ENCODE results near the gene PDE12. TPM values are rescaled to one million over a fixed set of nuclear protein-coding genes. Genes with fewer than 3 reads are reported as not detected.
A peak's percentile ranks its signal among the peaks of the same experiment; 100 is the strongest.

Gene PDE12
- polyA plus RNA-seq, 6 donors from 2014 or later = 9.5 to 16.1 (median 12.5) TPM

DNA sequence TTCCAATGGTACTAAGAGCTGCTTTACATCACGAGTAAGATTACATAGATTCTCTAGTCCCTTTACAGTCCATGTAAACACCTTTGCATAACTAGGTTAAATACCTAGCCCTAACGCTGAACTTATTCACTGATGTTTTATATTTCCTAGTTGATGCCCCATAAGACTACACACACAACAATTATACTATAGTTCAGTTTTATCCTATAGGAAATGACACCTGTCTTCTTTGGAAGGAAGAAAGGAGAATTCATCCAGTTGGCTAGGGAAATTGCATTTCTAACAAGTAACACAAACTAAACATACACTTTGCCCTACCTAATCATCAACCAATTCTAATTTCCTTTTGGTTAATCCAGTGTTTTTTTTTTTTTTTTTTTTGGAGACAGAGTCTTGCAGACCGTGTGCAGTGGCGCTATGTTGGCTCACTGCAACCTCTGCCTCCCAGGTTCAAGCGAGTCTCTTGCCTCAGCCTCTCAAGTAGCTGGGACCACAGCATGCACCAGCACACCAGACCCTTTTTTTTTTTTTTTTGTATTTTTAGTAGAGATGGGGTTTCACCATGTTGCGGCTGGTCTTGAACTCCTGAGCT, 13.9 kb downstream of the PDE12 start:
- H3K9me3 Mint-ChIP-seq = no peaks in the 10 kb centered on the region
- no peaks in the 10 kb centered on the region for H3K27me3 Mint-ChIP-seq
- H3K27ac Mint-ChIP-seq = peak overlapping the region in 2 of 6 donors; percentile 29 to 60
- DNase-seq (no peak), ATAC-seq (ENCODE audit: low read depth in 2 of 2) (no peak)
- H3K4me3 Mint-ChIP-seq = no peak overlapping the region
- H3K4me1 Mint-ChIP-seq = peaks cover 0 to 4% (median 0%) of the 10 kb centered on the region in 3 donors
- peaks cover 7 to 8% of the 10 kb centered on the region in 2 donors for H3K36me3 Mint-ChIP-seq

DNA sequence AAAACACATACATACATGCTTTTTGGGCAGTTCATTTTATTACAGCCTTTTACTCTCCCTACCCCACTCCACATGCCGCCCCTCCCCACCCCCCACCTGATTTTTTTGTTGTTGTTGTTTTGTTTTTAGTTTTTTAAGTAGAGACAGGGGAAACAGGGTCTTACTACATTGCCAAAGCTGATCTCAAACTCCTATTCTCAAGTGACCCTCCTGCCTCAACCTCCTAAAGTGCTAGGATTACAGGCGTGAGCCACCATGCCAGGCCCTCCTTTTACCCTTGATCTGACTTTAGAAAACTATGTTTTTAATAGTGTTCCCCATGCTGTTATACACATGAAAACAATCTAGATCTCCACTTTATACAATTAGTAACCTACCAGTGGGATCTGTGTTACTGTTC, 14.8 kb downstream of the PDE12 start:
- Mint-ChIP-seq H3K27ac (peak overlapping the region in 3 of 6 donors; percentile 35 to 76 (median 38)), H3K9me3 (no peaks in the 10 kb centered on the region), H3K4me1 (peaks cover 0 to 5% (median 0%) of the 10 kb centered on the region in 3 donors), H3K36me3 (peaks cover 7 to 8% of the 10 kb centered on the region in 2 donors), H3K4me3 (no peak overlapping the region), H3K27me3 (no peaks in the 10 kb centered on the region)
- DNase-seq = no peak
- ATAC-seq (ENCODE audit: low read depth in 2 of 2) = no peak

DNA sequence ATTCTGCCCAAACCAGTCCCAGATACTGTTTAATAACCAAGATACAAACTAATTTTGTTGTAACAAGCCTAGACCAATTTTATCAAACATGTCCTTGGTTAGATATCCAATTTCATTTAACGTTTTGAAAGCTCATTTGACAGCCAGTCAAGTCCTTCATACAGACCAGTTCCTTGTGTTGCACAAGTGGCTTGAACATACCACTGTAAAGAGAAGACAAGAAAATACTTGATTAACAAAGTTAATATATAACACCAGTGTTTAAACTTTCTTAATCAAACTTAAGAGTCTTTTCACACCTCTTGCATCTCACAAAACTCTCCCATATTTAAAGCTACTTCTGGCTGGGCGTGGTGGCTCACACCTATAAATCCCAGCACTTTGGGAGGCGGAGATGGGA, 16.0 kb downstream of the PDE12 start:
- no peaks in the 10 kb centered on the region for H3K27me3 Mint-ChIP-seq
- H3K4me3 Mint-ChIP-seq = no peak overlapping the region
- peaks cover 11% of the 10 kb centered on the region in 2 donors for H3K36me3 Mint-ChIP-seq
- no peak overlapping the region for H3K27ac Mint-ChIP-seq
- ATAC-seq (ENCODE audit: low read depth in 2 of 2) (no peak), DNase-seq (no peak)
- no peaks in the 10 kb centered on the region for H3K9me3 Mint-ChIP-seq
- H3K4me1 Mint-ChIP-seq = peaks cover 2 to 13% (median 2%) of the 10 kb centered on the region in 3 donors

DNA sequence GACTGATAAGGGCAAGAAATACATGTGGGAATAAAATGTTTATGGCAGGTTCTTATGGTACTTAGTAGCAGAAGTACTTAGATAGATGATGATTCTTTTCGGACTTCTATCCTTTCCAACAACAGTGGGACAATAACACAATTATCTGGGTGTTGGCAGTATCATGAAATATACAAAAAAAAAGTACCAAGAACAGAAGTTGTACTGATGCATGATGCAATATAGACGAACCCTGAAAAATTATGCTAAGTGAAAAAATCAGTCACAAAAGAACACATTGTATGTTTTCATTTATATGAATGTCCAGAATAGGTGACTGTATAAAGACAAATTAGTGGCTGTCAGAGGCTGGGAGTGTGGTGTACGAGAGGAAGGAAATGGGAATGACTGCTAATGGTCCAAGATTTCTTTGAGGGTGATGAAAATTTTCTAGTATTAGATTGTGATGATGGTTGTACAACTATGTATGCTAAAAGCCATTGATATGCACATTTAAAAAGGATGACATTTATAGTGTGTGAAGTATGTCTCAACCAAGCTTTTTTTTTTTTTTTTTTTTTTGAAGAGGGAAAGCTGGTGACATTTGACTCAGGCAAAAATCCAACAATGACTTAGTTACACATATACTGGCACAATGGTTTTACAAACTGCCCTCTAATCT, 20.0 kb downstream of the PDE12 start:
- Mint-ChIP-seq H3K27ac (peak overlapping the region in 1 of 6 donors; percentile 23), H3K4me1 (peaks cover 7 to 22% (median 12%) of the 10 kb centered on the region in 3 donors), H3K9me3 (no peaks in the 10 kb centered on the region), H3K27me3 (no peaks in the 10 kb centered on the region), H3K36me3 (peaks cover 14 to 16% of the 10 kb centered on the region in 2 donors), H3K4me3 (no peak overlapping the region)
- no peak for ATAC-seq (ENCODE audit: low read depth in 2 of 2)
- no peak for DNase-seq

DNA sequence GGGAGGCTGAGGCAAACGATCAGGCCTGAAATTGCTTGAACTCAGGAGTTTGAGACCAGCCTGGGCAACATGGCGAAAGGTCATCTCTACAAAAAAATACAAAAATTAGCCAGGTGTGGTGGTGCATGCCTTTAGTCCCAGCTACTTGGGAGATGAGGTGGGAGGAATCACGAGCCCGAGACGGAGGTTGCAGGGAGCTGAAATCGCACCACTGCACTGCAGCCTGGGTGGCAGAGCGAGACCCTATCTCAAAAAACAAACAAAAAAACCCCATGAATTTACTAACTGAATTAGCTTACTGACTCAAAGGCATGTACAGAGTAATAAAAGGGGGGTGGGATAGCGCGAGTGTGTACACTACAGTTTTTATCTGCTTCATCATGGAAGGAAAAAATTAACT, 21.7 kb downstream of the PDE12 start:
- no peaks in the 10 kb centered on the region for H3K9me3 Mint-ChIP-seq

DNA sequence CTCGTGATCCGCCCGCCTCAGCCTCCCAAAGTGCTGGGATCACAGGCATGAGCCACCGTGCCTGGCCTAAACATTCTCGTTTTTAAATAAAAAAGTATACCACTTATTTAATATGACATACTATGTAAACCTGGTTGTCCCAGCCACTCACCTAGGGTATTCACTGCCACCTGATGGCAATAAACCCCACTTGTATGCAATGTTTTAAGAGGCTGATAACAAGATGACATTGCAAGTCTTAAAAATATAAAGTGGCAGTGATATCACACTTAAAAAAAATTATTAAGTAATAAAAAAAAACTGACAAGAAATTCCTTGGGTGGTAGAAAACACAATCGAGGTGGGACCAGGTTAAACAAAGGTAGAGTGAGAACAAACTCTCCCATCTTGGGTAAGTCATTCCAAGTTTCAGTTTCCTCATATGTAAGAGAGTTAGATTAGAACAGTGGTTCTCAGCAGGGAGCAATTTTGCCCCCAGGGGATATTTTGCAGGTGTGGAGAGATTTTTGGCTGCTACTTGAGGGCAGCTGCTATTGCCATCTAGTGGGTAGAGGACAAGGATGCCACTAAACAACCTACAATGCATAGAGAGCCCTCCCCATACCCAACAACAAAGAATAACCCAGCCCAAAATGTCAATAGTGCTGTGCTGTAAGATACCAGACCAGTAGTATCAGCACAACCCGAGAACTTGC, 26.5 kb downstream of the PDE12 start:
- DNase-seq (peak; percentile 17), ATAC-seq (ENCODE audit: low read depth in 2 of 2) (peak; percentile 67 to 73)
- H3K9me3 Mint-ChIP-seq = no peaks in the 10 kb centered on the region
- H3K4me1 Mint-ChIP-seq = peaks cover 6 to 34% (median 21%) of the 10 kb centered on the region in 3 donors
- no peaks in the 10 kb centered on the region for H3K36me3 Mint-ChIP-seq
- no peak overlapping the region for H3K4me3 Mint-ChIP-seq
- no peaks in the 10 kb centered on the region for H3K27me3 Mint-ChIP-seq
- peak overlapping the region in 3 of 6 donors; percentile 54 to 87 (median 69) for H3K27ac Mint-ChIP-seq

More for the DNA sequence above, 21.7 kb downstream of the PDE12 start:
- no peak for DNase-seq
- no peak overlapping the region for H3K4me3 Mint-ChIP-seq
- peaks cover 7 to 16% of the 10 kb centered on the region in 2 donors for H3K36me3 Mint-ChIP-seq
- H3K4me1 Mint-ChIP-seq = peaks cover 7 to 21% (median 15%) of the 10 kb centered on the region in 3 donors
- ATAC-seq (ENCODE audit: low read depth in 2 of 2) = no peak
- peak overlapping the region in 4 of 6 donors; percentile 50 to 77 (median 74) for H3K27ac Mint-ChIP-seq
- no peaks in the 10 kb centered on the region for H3K27me3 Mint-ChIP-seq

DNA sequence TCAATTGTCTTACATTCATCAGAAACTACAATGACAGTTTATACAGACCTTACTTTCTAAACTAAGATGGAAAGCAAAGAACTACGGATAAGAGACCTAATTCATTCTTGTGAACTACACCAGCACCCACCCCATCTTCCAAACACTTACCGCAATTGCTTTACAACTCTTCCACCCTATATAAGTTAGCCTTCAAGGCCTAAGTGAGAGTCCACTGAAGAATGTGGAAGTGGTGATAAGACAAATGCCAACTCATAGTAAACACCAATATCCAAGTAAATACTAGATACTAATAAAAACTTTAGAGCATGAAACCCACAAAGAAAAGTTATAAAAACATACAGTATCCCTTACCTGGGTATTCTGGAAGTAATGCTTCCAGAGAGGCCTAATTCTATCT, 27.5 kb downstream of the PDE12 start:
- ATAC-seq (ENCODE audit: low read depth in 2 of 2) (no peak), DNase-seq (no peak)
- Mint-ChIP-seq H3K27ac (peak overlapping the region in 3 of 6 donors; percentile 26 to 48 (median 34)), H3K36me3 (no peaks in the 10 kb centered on the region), H3K4me3 (no peak overlapping the region), H3K9me3 (no peaks in the 10 kb centered on the region), H3K4me1 (peaks cover 6 to 33% (median 22%) of the 10 kb centered on the region in 3 donors), H3K27me3 (no peaks in the 10 kb centered on the region)

DNA sequence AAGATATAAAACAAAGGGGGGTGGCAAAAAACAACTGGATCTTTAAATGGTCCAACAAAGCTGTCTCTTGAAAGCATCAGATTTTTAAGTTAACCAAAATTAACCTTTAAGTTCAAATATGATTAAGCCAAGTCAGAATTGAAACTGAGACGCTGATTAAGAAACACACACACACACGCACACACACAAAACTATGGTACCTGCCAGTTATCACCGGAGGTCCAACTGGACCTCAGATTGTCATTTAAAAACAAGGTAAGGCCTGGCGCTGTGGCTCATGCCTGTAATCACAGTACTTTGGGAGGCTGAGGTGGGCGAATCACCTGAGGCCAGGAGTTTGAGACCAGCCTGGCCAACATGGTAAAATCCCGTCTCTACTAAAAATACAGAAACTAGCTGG, 30.7 kb downstream of the PDE12 start:
- H3K36me3 Mint-ChIP-seq = no peaks in the 10 kb centered on the region
- H3K9me3 Mint-ChIP-seq = no peaks in the 10 kb centered on the region
- no peaks in the 10 kb centered on the region for H3K27me3 Mint-ChIP-seq
- ATAC-seq (ENCODE audit: low read depth in 2 of 2) (no peak), DNase-seq (no peak)
- H3K4me1 Mint-ChIP-seq = peaks cover 6 to 38% (median 22%) of the 10 kb centered on the region in 3 donors
- H3K4me3 Mint-ChIP-seq = no peak overlapping the region
- peak overlapping the region in 1 of 6 donors; percentile 76 for H3K27ac Mint-ChIP-seq

DNA sequence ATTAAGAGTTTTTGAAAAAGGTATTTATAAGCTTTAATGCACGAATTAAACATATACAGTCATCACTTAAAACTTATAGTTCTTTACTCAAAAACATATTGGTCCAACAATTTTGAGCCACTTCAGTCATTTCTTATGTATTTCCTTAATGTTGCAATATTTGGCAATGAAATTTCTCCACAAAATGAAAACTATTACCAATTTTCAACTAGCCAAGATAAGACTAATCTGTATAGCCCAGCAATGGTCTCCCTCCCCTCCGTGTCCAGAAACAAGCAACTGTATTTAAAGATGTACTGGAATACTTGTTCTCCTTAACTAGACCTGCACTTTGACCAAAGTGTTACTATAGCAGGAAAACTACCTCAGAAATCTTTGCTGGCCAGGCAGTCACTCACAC, 31.8 kb downstream of the PDE12 start:
- DNase-seq = no peak
- H3K27me3 Mint-ChIP-seq = no peaks in the 10 kb centered on the region
- no peak overlapping the region for H3K4me3 Mint-ChIP-seq
- no peak for ATAC-seq (ENCODE audit: low read depth in 2 of 2)
- peaks cover 6 to 35% (median 19%) of the 10 kb centered on the region in 3 donors for H3K4me1 Mint-ChIP-seq
- H3K9me3 Mint-ChIP-seq = no peaks in the 10 kb centered on the region
- H3K36me3 Mint-ChIP-seq = no peaks in the 10 kb centered on the region
- no peak overlapping the region for H3K27ac Mint-ChIP-seq

DNA sequence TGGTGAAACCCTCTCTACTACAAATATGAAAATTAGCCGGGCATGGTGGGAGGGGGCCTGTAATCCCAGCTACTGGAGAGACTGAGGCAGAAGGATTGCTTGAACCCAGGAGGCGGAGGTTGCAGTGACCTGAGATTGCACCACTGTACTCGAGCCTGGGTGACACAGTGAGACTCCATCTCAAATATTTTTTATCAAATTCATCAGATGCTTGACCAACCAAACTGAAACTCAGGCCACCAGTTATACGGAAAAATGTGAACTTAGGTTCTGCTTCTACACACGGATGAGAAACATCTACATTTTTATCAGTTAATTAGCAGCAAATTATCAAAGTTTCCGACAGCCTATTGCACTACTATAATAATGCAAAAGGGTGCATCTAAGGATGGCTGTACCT, 36.2 kb downstream of the PDE12 start:
- H3K4me1 Mint-ChIP-seq = peaks cover 16 to 50% (median 40%) of the 10 kb centered on the region in 3 donors

DNA sequence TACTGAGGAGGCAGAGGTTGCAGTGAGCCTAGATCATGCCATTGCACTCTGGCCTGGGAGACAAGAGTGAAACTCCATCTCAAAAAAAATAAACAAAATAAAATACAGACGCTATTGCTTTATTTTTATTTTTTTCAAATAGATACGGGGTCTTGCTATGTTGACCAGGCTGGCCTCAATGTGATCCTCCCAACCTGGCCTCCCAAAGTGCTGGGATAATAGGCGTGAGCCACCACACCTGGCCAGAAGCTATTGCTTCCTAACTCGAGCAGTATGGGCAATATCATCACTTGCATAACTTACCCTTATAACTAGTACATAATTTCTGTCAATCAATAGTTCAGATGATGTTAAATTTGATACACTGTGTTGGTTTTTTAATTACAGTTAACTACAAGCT, 38.1 kb downstream of the PDE12 start:
- DNase-seq (no peak), ATAC-seq (ENCODE audit: low read depth in 2 of 2) (no peak)
- H3K27me3 Mint-ChIP-seq = no peaks in the 10 kb centered on the region
- H3K36me3 Mint-ChIP-seq = peaks cover 0 to 7% of the 10 kb centered on the region in 2 donors
- no peaks in the 10 kb centered on the region for H3K9me3 Mint-ChIP-seq
- H3K4me1 Mint-ChIP-seq = peaks cover 20 to 58% (median 44%) of the 10 kb centered on the region in 3 donors
- H3K4me3 Mint-ChIP-seq = peak overlapping the region in 1 of 8 donors; percentile 90
- peak overlapping the region in 1 of 6 donors; percentile 14 for H3K27ac Mint-ChIP-seq

More for the DNA sequence above, 36.2 kb downstream of the PDE12 start:
- Mint-ChIP-seq H3K9me3 (no peaks in the 10 kb centered on the region), H3K27ac (no peak overlapping the region), H3K4me3 (peak overlapping the region in 1 of 8 donors; percentile 70), H3K27me3 (no peaks in the 10 kb centered on the region), H3K36me3 (peaks cover 0 to 7% of the 10 kb centered on the region in 2 donors)
- ATAC-seq (ENCODE audit: low read depth in 2 of 2) (no peak), DNase-seq (no peak)

DNA sequence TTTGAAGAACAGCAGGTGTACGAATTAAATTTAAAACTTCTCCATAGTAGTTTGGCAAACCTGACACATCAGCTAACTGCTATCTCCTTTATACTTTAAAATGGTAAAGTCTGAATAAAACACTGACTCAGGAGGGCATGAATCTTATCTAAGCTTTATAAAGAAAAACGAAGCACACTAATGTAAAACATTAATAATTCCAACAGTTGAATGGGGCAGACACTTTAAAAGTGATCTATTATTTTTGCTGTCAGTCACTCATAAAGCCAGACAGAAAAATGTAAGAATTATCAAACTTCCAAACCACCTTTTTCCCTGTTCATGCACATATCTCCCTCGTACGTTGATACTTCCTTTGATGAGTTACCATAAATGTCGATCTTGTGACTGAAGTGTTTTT, 38.5 kb downstream of the PDE12 start:
- no peak for DNase-seq
- Mint-ChIP-seq H3K27ac (peak overlapping the region in 2 of 6 donors; percentile 14 to 51), H3K4me3 (peak overlapping the region in 2 of 8 donors; percentile 33 to 90), H3K9me3 (no peaks in the 10 kb centered on the region), H3K27me3 (no peaks in the 10 kb centered on the region), H3K4me1 (peaks cover 23 to 62% (median 49%) of the 10 kb centered on the region in 3 donors), H3K36me3 (peaks cover 0 to 7% of the 10 kb centered on the region in 2 donors)
- no peak for ATAC-seq (ENCODE audit: low read depth in 2 of 2)

DNA sequence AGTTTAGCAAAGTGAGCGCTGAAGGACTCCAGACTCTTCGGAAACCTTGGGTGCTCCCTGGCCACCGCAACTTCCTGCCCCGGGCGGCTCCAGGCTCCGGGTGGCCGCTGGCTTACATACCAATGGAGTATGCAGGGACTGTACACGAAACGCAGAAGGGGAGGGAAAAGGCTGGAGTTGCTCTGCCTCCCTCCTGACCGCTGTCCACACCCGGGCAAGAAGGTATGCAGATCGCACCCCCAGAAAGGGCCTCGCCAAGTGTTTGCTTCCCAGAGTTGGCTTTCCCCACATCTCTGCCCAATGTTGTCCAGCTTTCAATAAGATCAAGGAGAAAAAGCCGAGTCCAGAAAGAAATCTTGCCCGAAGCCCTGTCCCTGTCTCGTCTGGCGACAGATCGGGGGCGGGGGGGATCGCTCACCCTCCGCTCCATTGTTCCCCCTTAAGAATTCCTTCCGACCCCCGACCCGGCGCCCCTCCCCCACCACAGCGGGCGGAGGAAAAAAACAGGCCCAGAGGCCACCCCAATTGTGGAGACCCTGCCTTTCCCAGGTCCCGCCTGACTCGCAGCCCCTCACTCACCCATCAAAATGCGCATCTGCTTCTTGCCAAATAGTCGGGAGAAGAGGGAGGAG, 40.5 kb downstream of the PDE12 start:
- no peak for ATAC-seq (ENCODE audit: low read depth in 2 of 2)
- peak overlapping the region; percentile 100 for H3K27ac Mint-ChIP-seq
- H3K4me1 Mint-ChIP-seq = peaks cover 23 to 57% (median 49%) of the 10 kb centered on the region in 3 donors
- no peaks in the 10 kb centered on the region for H3K9me3 Mint-ChIP-seq
- H3K27me3 Mint-ChIP-seq = no peaks in the 10 kb centered on the region
- DNase-seq = peak; percentile 31
- peak overlapping the region; percentile 90 to 99 (median 98) for H3K4me3 Mint-ChIP-seq
- peaks cover 0 to 7% of the 10 kb centered on the region in 2 donors for H3K36me3 Mint-ChIP-seq

Data from naive B cell (primary cell).